HEK293T (cell line): ENCODE measurements around the gene YPEL2.

Experiments
- BHLHE40 ChIP-seq: fragments of 450-650 bp; IDR thresholded peaks from 2 replicates; pipeline ENCODE4 v1.6.1; 2016; ENCODE audit warnings: mild to moderate bottlenecking, moderate library complexity, borderline replicate concordance
- CTBP1 ChIP-seq: fragments of 450-650 bp; IDR thresholded peaks from 2 replicates; pipeline ENCODE4 v1.6.1; 2016; ENCODE audit warnings: borderline replicate concordance
- ELF4 ChIP-seq: fragments of 450-650 bp; IDR thresholded peaks from 2 replicates; pipeline ENCODE4 v1.6.1; 2017; ENCODE audit warnings: antibody characterized with exemption
- FOXA1 ChIP-seq: fragments of 450-650 bp; IDR thresholded peaks from 2 replicates; pipeline ENCODE4 v1.6.1; 2016; ENCODE audit warnings: mild to moderate bottlenecking
- FOXM1 ChIP-seq: fragments of 450-650 bp; IDR thresholded peaks from 2 replicates; pipeline ENCODE4 v1.6.1; 2017; ENCODE audit warnings: mild to moderate bottlenecking, borderline replicate concordance
- PKNOX1 ChIP-seq: fragments of 450-650 bp; IDR thresholded peaks from 2 replicates; pipeline ENCODE4 v1.6.1; 2016

GRCh38 chr17:59436900-59437299 lies 105.4 kb downstream of the YPEL2 start:
- TF ChIP-seq FOXM1, result no peak
- no peak for TF ChIP-seq BHLHE40
- TF ChIP-seq FOXA1, result no peak
- TF ChIP-seq PKNOX1, result no peak
- no peak for TF ChIP-seq ELF4
- no peak for TF ChIP-seq CTBP1
